Mucosa of rectum (tissue), 2 donors: ENCODE results near the gene AGPAT3.

ENCODE experiments used
- H3K27ac ChIP-seq, 2 donors: one replicate each; pipeline ENCODE4 v1.7.0; 2013; ENCODE audit warnings: inconsistent platforms in 2 of 2, low read depth in 2 of 2, low read length in 2 of 2
- H3K27me3 ChIP-seq, 2 donors: one replicate each; pipeline ENCODE4 v1.7.0; 2013; ENCODE audit warnings: low read length in 2 of 2; ENCODE audit not compliant: control insufficient read depth in 2 of 2, insufficient read depth in 2 of 2
- H3K36me3 ChIP-seq, 2 donors: one replicate each; pipeline ENCODE4 v1.7.0; 2013; ENCODE audit warnings: low read length in 2 of 2; ENCODE audit not compliant: control insufficient read depth in 2 of 2, insufficient read depth in 2 of 2
- H3K4me1 ChIP-seq, 2 donors: one replicate each; pipeline ENCODE4 v1.7.0; 2013; ENCODE audit warnings: low read length in 2 of 2, mild to moderate bottlenecking in 1 of 2; ENCODE audit not compliant: control insufficient read depth in 2 of 2, insufficient read depth in 2 of 2
- H3K4me3 ChIP-seq, 2 donors: one replicate each; pipeline ENCODE4 v1.7.0; 2013; ENCODE audit warnings: low read length in 2 of 2
- H3K9ac ChIP-seq, 2 donors: one replicate each; pipeline ENCODE4 v1.7.0; 2013; ENCODE audit warnings: low read length in 2 of 2, low read depth in 1 of 2, mild to moderate bottlenecking in 1 of 2
- H3K9me3 ChIP-seq, 2 donors: one replicate each; pipeline ENCODE4 v1.7.0; 2013; ENCODE audit warnings: low read length in 2 of 2; ENCODE audit not compliant: control insufficient read depth in 2 of 2
- donor health status: healthy.
- donor health status: Normal muscosa, but diverticular disease.

Gene AGPAT3

DNA sequence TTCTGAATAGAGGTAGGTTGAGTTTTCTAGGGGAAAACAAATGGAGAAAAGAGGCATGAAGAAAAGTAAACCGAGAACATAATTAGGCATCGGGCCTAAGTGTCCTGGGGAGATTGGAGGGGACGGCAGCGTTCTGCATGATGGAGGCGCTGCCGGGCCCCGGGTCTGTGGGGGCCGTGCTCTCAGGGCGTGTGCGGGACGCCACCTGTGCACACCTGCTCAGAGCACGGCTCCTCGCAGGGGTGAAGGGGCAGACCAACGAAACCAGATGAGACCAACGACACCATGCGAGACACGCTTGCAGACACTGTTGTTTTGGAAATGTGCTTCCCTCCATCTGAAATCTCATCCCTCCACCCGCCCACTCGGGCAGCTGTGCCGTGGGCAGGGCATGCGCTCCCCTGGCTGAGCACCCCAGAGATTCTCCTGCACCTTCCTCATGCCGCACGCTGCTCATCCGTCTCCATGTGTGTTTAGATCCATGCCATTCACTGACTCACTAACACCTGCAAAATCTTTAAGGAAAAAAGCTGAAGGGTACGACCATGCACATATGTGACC lies 118.9 kb downstream of the AGPAT3 start:
- no peak overlapping the region for H3K9ac ChIP-seq
- peaks cover 0 to 2% of the 10 kb centered on the region in 2 donors for H3K27me3 ChIP-seq
- peaks cover 17 to 24% of the 10 kb centered on the region in 2 donors for H3K36me3 ChIP-seq
- no peak overlapping the region for H3K4me3 ChIP-seq
- H3K27ac ChIP-seq, result no peak overlapping the region
- H3K4me1 ChIP-seq, result peaks cover 0 to 5% of the 10 kb centered on the region in 2 donors
- H3K9me3 ChIP-seq, result no peaks in the 10 kb centered on the region

DNA sequence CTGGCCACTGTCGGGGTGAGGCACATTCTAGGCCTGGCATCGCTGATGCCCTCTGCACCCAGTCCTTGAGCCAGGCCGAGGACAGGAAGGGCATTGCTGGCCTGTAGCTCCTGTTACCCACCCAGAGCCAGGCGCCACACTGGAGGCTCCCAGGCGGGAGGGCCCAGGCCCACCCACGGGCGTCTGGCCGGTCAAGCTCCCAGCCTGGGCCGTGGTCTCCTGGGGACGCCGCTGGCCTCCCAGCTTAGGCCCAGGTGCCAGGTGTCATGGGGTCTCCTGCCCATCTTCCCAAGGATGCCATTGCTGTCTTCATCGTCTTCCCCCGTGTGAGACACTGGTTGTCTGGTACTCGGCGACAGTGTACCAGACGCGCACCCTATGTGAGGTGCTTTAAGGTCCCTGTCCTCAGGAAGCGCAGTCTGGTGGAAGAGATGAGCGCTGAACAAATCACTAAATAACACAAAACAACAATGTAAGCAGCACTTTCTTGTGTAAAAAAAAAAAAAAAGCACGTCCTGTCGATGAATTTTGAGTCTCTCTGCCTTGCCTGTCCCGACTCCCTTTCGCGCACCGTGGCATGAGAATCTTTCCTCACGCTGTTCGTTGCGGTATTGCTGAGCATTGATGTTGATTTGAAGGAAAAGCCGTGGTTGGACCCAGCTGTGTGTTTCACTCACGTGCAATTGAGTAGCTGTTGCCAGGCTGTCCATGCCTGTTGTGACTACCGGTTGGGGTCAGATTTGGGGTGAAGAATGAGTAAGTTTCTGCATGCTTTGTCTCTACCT lies 120.1 kb downstream of the AGPAT3 start:
- H3K9me3 ChIP-seq, result no peaks in the 10 kb centered on the region
- peaks cover 0 to 2% of the 10 kb centered on the region in 2 donors for H3K27me3 ChIP-seq
- H3K9ac ChIP-seq, result no peak overlapping the region
- no peak overlapping the region for H3K4me3 ChIP-seq
- H3K4me1 ChIP-seq, result peaks cover 0 to 5% of the 10 kb centered on the region in 2 donors
- H3K36me3 ChIP-seq, result peaks cover 13 to 18% of the 10 kb centered on the region in 2 donors
- no peak overlapping the region for H3K27ac ChIP-seq

DNA sequence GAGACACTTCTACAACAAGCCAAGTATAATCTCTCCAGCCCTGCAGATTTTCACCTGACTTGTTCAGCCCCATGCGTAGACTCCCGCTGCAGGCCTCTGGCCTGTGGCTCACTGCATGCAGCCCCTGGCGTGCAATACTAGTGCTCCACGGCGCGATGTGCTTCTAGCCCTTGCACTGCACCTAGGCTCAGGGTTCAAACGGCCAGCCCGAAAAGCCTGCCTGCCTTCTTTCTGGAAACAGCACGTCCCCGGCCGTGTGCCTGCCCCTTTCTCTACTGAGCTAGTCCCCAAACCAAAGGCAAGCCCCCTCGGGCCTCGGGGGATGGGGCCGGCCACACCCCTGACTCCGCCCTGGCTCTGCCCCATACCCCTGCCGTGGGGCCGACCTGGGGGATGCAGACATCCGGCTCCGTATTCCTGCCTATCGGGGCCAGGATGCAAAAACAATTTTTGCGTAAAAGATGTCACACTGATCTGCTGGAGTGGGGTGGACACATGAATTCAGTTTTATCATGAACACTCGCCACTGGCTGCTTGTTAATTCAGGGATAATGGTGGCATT lies 120.7 kb downstream of the AGPAT3 start:
- Histone ChIP-seq H3K4me1 (no peaks in the 10 kb centered on the region), H3K9ac (no peak overlapping the region), H3K36me3 (peaks cover 13 to 18% of the 10 kb centered on the region in 2 donors), H3K9me3 (no peaks in the 10 kb centered on the region), H3K27ac (no peak overlapping the region), H3K27me3 (peaks cover 0 to 2% of the 10 kb centered on the region in 2 donors), H3K4me3 (no peak overlapping the region)

DNA sequence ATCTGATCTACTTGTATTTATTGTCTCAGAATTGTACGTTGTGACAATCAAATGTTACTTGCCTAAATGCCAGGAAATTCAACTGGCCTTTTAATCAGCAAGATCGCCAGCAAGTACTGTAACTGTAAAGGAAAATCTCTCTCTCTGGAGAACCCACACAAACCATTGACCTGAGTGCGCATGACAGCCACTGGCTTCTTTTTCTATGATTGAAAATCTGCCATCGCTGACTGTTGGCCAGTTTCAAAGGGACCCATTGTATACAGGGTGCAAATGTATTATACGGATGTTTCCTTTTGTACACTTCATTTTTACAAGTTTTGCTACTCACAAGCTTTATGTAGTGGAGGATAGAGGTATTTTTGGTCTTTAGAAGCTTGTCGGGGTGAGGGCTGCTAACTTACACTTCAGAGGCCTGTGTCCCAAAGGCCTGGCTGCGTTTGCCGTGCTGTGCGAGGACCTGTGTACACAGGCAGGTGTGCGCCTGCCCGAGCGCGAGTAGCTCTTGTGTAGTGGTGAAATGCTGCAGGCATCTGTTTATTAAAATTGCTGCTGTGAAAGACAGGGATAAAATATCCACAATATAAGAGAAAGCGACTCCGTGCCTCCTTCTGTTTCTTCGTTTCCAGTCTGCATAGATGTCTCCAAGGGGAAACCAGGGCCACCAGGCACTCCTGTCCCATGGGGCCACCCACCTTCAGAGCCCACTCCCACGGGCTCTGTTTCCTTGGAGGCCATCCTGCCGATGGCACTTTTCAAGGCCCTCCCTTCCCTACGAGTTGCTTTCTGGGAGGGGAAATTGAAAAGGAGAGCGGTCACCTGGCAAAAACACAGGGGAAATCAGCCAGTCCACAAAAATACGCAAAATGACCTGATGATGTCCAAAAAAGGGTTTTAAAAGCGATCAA lies 121.8 kb downstream of the AGPAT3 start:
- H3K9ac ChIP-seq, result no peak overlapping the region

DNA sequence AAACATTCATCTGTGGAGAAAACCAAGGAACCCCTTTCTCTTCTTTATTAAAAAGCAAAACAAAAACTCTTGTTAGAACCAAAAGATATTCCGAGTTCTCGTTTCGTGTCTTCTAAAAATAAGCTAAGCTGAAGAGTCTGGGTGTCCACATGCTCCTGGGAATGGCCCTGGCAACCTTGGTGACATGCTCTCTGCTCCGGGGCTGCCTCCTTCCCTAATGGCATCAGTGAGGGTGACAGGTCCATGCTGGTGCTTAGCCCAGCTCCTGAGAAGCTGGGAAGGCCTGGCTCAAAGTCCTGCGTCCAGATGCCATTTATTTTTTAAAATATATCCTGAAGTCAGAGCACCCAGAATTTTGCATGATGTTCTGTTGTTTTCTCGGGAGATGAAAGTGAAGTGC lies 122.5 kb downstream of the AGPAT3 start:
- Histone ChIP-seq H3K27me3 (peaks cover 0 to 2% of the 10 kb centered on the region in 2 donors), H3K9ac (no peak overlapping the region)

More for the DNA sequence above, 121.8 kb downstream of the AGPAT3 start:
- H3K36me3 ChIP-seq, result peaks cover 3 to 7% of the 10 kb centered on the region in 2 donors
- H3K9me3 ChIP-seq, result no peaks in the 10 kb centered on the region
- H3K4me3 ChIP-seq, result no peak overlapping the region
- H3K27me3 ChIP-seq, result peaks cover 0 to 2% of the 10 kb centered on the region in 2 donors
- H3K27ac ChIP-seq, result no peak overlapping the region
- H3K4me1 ChIP-seq, result no peaks in the 10 kb centered on the region

DNA sequence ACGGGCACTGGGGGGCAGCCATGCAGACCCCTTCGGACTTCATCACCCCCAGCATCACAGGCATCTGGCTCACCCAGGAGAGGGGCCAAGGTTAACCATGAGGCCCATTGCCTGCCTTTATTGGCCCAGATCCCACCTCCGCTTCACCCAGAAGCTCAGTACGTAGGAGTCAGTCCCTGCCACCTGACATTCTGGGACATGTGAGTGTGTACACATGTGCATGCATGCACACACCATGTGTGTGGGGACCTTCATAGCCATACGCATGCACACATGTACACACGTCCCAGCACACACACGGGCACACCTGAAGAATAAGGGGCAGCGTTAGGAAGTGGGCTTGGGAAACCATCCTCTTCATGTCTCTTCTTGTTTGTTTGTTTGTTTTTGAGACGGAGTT lies 123.0 kb downstream of the AGPAT3 start:
- no peaks in the 10 kb centered on the region for H3K4me1 ChIP-seq
- H3K36me3 ChIP-seq, result no peaks in the 10 kb centered on the region
- H3K4me3 ChIP-seq, result no peak overlapping the region
- H3K27ac ChIP-seq, result no peak overlapping the region
- H3K9me3 ChIP-seq, result no peaks in the 10 kb centered on the region
- H3K27me3 ChIP-seq, result peaks cover 0 to 2% of the 10 kb centered on the region in 2 donors
- H3K9ac ChIP-seq, result no peak overlapping the region

More for the DNA sequence above, 122.5 kb downstream of the AGPAT3 start:
- peaks cover 0 to under 1% of the 10 kb centered on the region in 2 donors for H3K36me3 ChIP-seq
- H3K4me3 ChIP-seq, result no peak overlapping the region
- no peaks in the 10 kb centered on the region for H3K9me3 ChIP-seq
- no peak overlapping the region for H3K27ac ChIP-seq
- no peaks in the 10 kb centered on the region for H3K4me1 ChIP-seq

DNA sequence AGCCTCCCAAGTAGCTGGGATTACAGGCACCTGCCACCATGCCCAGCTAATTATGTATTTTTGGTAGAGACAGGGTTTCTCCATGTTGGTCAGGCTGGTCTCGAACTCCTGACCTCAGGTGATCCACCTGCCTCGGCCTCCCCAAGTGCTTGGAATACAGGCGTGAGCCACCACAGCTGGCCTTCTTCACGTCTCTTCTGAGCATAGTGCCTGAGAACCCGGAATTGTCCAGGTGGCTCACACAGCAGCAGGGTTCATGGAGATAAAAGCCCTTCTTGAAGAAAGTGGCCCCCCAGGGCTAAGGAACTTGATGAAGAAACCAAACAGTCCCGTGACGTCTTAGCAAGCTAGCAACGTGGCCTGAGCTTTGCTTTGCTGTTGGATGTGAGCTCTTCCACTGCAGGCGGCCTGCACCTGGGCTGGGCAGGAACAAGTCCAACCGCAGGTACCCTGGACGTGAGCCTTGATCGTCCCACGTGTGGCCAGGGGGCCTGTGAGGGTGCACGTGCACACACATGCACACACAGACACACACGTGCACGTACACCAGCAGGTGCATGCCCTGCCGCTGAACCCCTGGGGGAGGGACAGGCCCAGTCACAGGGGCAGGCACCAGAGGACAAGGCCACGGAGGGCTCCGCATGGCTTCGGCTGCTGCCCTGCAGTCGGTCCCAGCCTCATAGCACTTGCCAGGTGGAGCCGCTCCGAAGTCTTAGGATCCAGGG lies 123.6 kb downstream of the AGPAT3 start:
- Histone ChIP-seq H3K9ac (no peak overlapping the region), H3K27me3 (peaks cover 0 to 2% of the 10 kb centered on the region in 2 donors), H3K4me3 (no peak overlapping the region), H3K4me1 (no peaks in the 10 kb centered on the region), H3K9me3 (no peaks in the 10 kb centered on the region), H3K36me3 (no peaks in the 10 kb centered on the region), H3K27ac (no peak overlapping the region)

DNA sequence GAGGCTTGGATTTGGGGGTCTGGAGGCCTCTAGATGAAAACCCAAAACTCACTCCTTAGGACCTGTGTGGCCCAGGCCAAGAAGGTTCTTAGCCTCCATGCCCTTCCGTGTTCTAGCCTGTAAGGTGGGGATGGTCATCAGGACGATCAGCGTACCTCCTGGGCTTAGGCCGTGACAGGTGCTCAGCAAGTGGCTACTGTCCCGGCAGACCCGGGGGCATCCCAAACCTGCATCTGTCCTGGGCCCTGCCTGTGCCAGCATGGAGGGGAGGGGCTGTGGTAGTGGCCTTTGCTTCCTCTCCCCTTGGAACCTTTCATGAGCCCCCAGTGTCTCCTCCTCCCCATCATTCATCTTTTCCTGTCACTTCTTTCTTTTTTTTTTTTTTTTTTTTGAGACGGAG lies 124.4 kb downstream of the AGPAT3 start:
- H3K27me3 ChIP-seq, result peaks cover 0 to 2% of the 10 kb centered on the region in 2 donors
- no peaks in the 10 kb centered on the region for H3K9me3 ChIP-seq
- no peak overlapping the region for H3K4me3 ChIP-seq
- H3K9ac ChIP-seq, result no peak overlapping the region
- H3K4me1 ChIP-seq, result no peaks in the 10 kb centered on the region
- no peak overlapping the region for H3K27ac ChIP-seq
- H3K36me3 ChIP-seq, result no peaks in the 10 kb centered on the region

DNA sequence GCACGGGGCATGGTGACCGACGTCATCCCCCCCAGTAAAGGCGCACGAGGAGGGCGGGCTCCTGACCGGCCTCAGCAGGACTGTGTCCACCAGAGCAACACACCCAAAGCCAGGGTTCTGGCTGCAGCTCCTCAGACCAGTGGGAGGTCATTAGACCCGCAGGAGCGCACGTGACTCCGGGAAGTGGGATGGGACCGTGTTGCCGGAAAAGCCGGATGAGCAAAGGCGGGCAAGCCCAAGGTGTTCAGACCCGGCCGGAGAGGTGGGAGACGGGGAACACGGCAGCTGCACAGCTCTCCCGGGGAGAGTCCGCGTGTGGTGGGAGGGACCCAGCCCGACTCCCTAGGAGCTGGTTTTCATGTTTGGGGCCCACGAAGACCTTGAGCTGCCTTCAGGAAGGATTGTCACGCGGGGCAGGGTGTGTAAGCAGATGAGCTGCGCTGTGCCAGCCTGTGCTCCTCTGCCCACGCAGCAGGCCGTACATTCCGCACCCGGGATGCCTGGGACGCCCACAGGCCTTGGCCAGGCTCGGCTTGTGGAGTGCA lies 126.5 kb downstream of the AGPAT3 start:
- Histone ChIP-seq H3K4me1 (no peaks in the 10 kb centered on the region), H3K9me3 (no peaks in the 10 kb centered on the region), H3K36me3 (no peaks in the 10 kb centered on the region), H3K27me3 (peaks cover 0 to 3% of the 10 kb centered on the region in 2 donors), H3K4me3 (no peak overlapping the region), H3K27ac (no peak overlapping the region), H3K9ac (no peak overlapping the region)
